Sigmoid colon (tissue), 4 donors: ENCODE results near the gene ZYG11B.

Experiments
- CTCF ChIP-seq, 4 experiments: fragments of 450-650 bp in 3 of 4; fragments of 200-600 bp in 1 of 4; IDR thresholded peaks; one replicate each; pipeline ENCODE4 v1.5.1; 2016 to 2019; ENCODE audit warnings: antibody characterized with exemption in 4 of 4, mild to moderate bottlenecking in 3 of 4, moderate library complexity in 2 of 4
- EP300 ChIP-seq, 4 donors: sonication (generic); formaldehyde crosslinking; IDR thresholded peaks; one replicate each; pipeline ENCODE4 v1.6.1; 2017; ENCODE audit warnings: antibody characterized with exemption in 4 of 4
- POLR2A ChIP-seq, 2 donors: fragments of 450-650 bp; IDR thresholded peaks; one replicate each; pipeline ENCODE4 v1.6.1; 2016; ENCODE audit warnings: antibody characterized with exemption in 2 of 2, mild to moderate bottlenecking in 2 of 2, moderate library complexity in 2 of 2
- POLR2AphosphoS5 ChIP-seq, 4 donors: sonication (generic); formaldehyde crosslinking; IDR thresholded peaks; one replicate each; pipeline ENCODE4 v1.6.1; 2017; ENCODE audit warnings: antibody characterized with exemption in 4 of 4

GRCh38 chr1:52848423-52848822 is 122.2 kb downstream of the ZYG11B start:
- TF ChIP-seq POLR2AphosphoS5 (IDR thresholded peaks at IDR 0.05) (no peak), EP300 (IDR thresholded peaks at IDR 0.05) (no peak), POLR2A (IDR thresholded peaks at IDR 0.05) (no peak), CTCF (IDR thresholded peaks at IDR 0.05) (no peak)
